H1 (cell line): ENCODE measurements around the gene MTMR2.

Source experiments
- CHD2 ChIP-seq: IDR thresholded peaks from 2 replicates; pipeline ENCODE4 v1.6.1; 2012; ENCODE audit warnings: low read length, improper control_type of control experiment
- CTCF ChIP-seq, 3 experiments: IDR thresholded peaks; 1 replicate in 2 of 3; 2 replicates in 1 of 3; pipeline versions ENCODE4 v1.5.1 to v1.6.1; 2011; ENCODE audit warnings: low read length in 3 of 3, mild to moderate bottlenecking in 3 of 3, inconsistent platforms in 2 of 3, low read depth in 1 of 3, moderate library complexity in 1 of 3; ENCODE audit not compliant: insufficient read depth in 1 of 3; ENCODE audit errors: control extremely low read depth in 1 of 3
- NRF1 ChIP-seq: IDR thresholded peaks from 2 replicates; pipeline ENCODE4 v1.6.1; 2011; ENCODE audit warnings: mild to moderate bottlenecking, low read depth, low read length, improper control_type of control experiment
- POLR2AphosphoS5 ChIP-seq: IDR thresholded peaks from 2 replicates; pipeline ENCODE4 v1.6.1; 2011; ENCODE audit warnings: low read depth, low read length
- RFX5 ChIP-seq: IDR thresholded peaks from 2 replicates; pipeline ENCODE4 v1.6.1; 2011; ENCODE audit warnings: low read depth, low read length, improper control_type of control experiment, borderline replicate concordance

- TF ChIP-seq CTCF (IDR thresholded peaks at IDR 0.05; ENCODE audit: control extremely low read depth in 1 of 3, insufficient read depth in 1 of 3, low read depth in 1 of 3, low read length in 3 of 3) (no peak), NRF1 (no peak), RFX5 (no peak), POLR2AphosphoS5 (no peak), CHD2 (no peak)
Measured at GRCh38 chr11:95910638-95911368, 13.1 kb downstream of the MTMR2 start.
